ENCODE results near the gene PAM.

Gene PAM

GRCh38 chr5:102835717-102836116 lies 80.6 kb downstream of the PAM start:
- TF ChIP-seq ZFX (IDR thresholded peaks at IDR 0.05; ENCODE audit: borderline replicate concordance) (no peak), CTCF (IDR thresholded peaks at IDR 0.05) (no peak)
- H3K27ac ChIP-seq, result no peak overlapping the region

- TF ChIP-seq CTCF (IDR thresholded peaks at IDR 0.05) (no peak), ZFX (IDR thresholded peaks at IDR 0.05; ENCODE audit: borderline replicate concordance) (no peak)
- H3K27ac ChIP-seq, result no peak overlapping the region
These were observed 85.9 kb downstream of the PAM start for GRCh38 chr5:102841021-102841420.

DNA sequence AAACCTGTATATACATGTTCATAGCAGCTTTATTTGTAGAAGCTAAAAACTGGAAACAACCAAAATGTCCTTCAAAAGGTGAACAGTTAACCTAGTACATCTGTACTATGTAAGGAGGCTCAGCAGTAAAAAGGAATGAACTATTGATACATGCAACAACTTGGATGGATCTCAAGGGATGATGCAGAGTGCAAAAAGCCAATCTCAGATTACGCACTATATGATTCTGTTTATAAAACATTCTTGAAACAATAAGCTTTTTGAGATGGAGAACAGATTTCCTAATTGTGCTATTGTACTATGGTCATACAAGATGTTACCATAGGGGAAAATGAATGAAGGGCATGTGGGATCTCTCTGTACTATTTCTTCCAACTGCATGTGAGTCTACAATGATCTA lies 88.9 kb downstream of the PAM start:
- TF ChIP-seq ZFX (IDR thresholded peaks at IDR 0.05; ENCODE audit: borderline replicate concordance) (no peak), CTCF (IDR thresholded peaks at IDR 0.05) (no peak)
- no peak overlapping the region for H3K27ac ChIP-seq

GRCh38 chr5:102845041-102845440 lies 89.9 kb downstream of the PAM start:
- no peak for TF ChIP-seq CTCF (IDR thresholded peaks at IDR 0.05)
- no peak for TF ChIP-seq ZFX (IDR thresholded peaks at IDR 0.05; ENCODE audit: borderline replicate concordance)
- no peak overlapping the region for H3K27ac ChIP-seq

DNA sequence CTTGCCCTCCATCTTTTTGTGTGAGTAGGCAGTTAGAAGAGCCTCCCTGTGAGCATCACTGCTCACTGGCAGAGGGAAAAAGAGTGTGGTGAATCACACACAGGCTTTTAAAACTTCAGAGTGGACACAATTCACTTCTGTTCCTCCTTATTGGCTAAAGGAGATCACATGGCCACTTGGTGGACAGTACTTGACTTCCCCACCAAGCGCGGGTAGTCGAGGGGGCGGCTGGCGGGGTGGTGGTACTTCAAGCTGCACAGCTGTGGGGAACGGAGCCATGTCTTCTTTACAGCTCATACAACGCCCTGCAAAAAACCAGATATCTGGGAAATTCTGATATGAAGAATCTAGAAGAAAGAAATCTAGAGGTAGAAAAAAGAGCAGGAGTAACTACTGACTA lies 95.4 kb downstream of the PAM start:
- no peak overlapping the region for H3K27ac ChIP-seq
- TF ChIP-seq ZFX (IDR thresholded peaks at IDR 0.05; ENCODE audit: borderline replicate concordance) (no peak), CTCF (IDR thresholded peaks at IDR 0.05) (no peak)

- TF ChIP-seq CTCF (IDR thresholded peaks at IDR 0.05) (no peak), ZFX (IDR thresholded peaks at IDR 0.05; ENCODE audit: borderline replicate concordance) (no peak)
- H3K27ac ChIP-seq, result no peak overlapping the region
These were observed 98.6 kb downstream of the PAM start for GRCh38 chr5:102853680-102854079.

- no peak overlapping the region for H3K27ac ChIP-seq
- TF ChIP-seq CTCF (IDR thresholded peaks at IDR 0.05) (no peak), ZFX (IDR thresholded peaks at IDR 0.05; ENCODE audit: borderline replicate concordance) (no peak)
These were observed 100.7 kb downstream of the PAM start for GRCh38 chr5:102855681-102856388.

Measured in 22Rv1 (cell line).